ENCODE measurements around the gene MRPS24.
"Not testable (repeated sequence)": the region's sequence is repeated elsewhere in the genome, so short reads cannot be mapped to it uniquely, and the experiment has no call there.

MRPS24 gene

DNA sequence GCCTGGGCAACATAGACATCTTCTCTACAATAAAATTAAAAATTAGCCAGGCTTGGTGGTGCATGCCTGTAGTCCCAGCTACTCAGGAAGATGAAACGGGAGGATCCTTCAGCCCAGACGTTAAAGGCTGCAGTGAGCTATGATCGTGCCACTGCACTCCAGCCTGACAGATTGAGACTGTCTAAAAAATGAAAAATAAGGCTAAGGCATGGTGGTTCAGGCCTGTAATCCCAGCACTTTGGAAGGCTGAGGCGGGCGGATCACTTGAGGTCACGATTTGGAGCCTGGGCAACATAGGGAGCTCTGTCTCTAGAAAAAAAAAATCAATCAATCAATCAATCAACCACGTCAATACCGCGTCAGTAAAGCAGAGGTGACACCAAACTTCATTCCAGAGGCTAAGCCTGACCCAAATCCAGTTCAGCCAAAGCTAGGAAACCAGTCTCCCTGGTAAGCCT is 31.1 kb downstream of the MRPS24 start:
- no peak for DNase-seq (ENCODE audit: low read depth)

DNA sequence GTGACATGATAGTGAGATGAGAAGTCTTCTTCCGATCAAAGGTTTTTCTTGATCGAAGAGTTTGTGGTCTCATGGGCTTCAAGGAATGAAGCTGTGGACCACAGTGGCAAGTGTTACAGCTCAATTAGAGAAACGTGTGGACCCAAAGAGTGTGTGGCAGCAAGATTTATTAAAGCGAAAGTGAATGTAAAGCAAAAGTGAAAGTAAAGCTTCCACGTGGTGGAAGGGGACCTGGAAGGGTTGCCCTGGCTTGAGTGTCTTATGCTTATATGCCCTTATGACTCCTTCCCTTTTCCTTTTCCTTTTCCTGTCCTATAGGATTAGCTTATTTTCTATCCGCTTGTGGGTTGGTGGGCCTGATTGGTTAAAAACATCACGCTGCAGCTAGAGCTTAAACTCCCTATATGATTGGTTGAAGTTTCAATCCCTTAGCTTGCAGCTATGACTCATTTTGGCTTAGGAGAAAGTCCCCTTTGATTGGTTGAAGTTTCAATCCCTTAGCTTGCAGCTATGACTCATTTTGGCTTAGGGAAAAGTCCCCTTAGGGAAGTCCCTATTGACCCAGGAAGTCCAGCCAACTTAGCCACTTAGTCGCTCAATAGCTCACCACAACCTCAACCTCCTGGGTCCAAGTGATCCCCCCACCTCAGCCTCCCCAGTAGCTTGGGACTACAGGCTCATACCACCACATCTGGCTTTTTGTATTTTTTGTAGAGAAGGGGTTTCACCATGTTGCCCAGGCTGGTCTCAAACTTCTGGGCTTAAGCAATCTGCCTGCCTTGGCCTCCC is 34.7 kb downstream of the MRPS24 start:
- peak; percentile 52 for DNase-seq (ENCODE audit: low read depth)

DNA sequence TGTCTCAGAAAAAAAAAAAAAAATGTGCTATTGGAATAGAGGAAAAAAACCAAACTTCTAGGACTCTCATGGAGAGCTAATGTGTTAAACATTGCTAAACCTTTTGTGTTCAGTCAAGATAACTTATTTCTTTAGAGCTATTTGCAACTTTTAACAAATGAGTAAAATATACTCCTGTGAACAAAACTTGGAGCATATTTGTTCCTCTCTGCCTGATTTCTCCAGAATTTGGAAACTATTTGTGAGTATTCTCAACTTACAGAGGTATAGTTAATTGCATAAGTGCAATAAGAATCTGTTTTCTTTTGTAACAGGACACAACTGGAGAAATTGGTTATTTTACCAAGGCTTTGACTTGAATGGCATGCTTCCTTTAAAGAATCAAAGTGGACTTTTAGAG is 38.4 kb downstream of the MRPS24 start:
- not testable (repeated sequence) for DNase-seq (ENCODE audit: low read depth)

DNA sequence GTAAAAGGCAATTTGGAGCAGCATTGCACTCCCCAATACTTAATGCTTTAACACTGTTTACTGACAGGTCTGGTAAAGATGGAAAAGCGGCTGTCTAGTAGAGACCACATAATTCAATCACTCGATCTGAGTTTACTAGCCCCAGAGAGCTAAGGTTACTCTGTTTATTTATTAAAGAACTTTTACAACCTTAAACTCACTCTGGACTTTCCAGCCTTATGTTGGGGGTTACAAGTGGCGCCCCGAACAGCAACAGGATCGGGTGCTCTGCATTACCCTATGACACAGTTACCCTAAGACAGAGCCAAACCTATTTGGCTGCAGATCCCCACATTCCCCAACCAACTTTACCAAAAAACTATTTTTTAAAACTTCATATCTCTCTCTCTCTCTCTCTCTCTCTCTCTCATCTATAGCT is 43.9 kb downstream of the MRPS24 start:
- DNase-seq (ENCODE audit: low read depth), result no peak

DNA sequence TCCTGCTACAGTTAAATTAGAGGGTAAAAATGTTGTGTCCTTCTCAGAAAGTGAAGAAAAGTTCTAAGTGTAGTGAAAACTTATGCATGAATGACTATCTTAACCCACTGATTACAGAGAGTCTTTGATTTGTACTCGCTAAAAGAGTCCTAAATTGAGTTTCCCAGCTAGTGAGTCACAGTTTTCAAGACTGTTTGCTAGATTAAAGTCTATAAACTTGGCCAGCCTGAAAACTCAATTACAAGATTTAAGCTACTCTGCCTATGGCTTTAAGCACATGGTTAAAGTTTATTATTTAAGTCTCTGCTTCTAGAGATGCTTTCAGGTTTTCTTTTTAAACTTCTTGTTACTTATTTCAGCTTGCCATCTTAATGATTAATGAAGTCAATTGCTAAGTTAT is 44.4 kb downstream of the MRPS24 start:
- peak; percentile 13 for DNase-seq (ENCODE audit: low read depth)

DNA sequence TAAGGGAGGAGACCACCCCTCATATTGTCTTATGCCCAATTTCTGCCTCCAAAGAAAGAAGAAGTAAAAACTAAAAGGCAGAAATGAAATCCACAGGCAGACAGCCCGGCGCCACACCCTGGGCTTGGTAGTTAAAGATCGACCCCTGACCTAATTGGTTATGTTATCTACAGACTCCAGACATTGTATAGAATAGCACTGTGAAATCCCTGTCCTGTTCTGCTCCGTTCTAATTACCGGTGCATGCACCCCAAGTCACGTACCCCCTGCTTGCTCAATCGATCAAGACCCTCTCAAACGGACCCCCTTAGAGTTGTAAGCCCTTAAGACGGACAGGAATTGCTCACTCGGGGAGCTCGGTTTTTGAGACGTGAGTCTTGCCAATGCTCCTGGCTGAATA is 44.8 kb downstream of the MRPS24 start:
- DNase-seq (ENCODE audit: low read depth), result not testable (repeated sequence)

DNA sequence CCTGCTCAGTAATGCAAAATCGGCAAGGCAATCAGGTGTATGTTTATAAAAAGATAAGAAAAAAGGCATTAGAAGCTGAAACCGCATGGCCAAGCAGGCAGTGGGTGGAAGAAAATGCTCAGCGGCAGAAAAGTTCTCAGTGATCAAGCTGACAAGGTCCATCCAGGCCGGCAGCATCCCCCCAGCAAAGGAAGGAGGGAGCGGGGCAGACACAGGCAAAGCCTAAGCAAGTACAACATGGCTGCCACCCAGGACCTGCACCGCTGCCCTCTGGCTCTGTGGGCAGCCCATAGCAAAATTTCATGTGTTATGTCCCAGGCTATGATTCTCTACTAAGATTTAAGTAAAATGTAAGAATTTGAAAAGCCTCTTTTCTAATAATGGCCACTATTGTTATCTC is 45.4 kb downstream of the MRPS24 start:
- no peak for DNase-seq (ENCODE audit: low read depth)

DNA sequence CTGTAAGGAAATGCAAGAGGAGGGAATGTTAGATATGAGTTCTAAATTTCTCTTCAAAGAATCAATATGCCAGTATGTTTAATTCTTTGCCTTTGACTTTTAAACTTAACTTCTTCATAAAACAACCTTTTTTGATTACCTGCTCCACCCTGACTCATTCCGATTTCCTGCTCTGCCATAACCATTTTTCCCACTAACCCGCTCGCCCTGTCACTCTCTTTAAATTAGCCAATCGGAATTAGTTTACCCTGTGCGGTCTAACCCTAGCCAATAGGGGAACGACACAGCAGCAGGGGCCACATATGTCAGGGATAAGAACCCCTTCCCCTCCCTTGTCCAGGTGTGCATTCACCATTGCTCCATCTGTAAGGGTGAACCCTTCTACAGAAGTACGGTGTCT is 45.9 kb downstream of the MRPS24 start:
- DNase-seq (ENCODE audit: low read depth), result not testable (repeated sequence)

Measured in EH (cell line).